ENCODE measurements around the gene DNAH1.

Gene DNAH1

DNA sequence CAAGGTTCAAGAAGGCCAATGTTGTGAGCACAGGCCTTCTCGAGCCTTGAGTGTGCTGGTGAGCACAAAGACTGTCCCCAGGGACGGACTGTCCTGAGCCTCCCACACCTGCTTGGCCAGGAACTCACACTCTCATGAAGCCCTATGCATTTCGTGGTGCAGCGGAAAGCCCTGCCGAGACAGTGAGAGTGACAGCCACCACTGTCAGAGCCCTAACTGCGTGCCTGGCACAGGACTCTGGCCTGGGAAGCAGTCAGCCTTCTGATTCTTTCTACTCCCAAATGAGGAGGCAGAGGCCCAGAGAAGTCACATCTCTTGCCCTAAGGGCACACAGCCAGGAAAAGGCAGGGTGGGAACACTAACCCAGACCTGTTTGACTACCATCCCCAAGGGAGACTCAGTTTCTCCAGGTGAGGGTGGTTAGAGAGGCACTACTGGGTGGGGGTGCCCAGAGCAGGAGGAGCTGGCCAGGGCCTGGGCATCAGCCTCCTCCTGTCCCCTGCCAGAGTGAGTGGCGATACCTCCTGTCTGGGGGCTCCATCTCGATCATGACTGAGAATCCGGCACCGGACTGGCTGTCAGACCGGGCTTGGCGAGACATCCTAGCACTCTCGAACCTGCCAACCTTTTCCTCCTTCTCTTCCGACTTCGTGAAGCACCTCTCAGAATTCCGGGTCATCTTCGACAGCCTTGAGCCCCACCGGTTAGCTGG is 78.0 kb downstream of the DNAH1 start:
- DNase-seq, result no peak

GRCh38 chr3:52394751-52395502 is 78.8 kb downstream of the DNAH1 start:
- no peak for DNase-seq

DNA sequence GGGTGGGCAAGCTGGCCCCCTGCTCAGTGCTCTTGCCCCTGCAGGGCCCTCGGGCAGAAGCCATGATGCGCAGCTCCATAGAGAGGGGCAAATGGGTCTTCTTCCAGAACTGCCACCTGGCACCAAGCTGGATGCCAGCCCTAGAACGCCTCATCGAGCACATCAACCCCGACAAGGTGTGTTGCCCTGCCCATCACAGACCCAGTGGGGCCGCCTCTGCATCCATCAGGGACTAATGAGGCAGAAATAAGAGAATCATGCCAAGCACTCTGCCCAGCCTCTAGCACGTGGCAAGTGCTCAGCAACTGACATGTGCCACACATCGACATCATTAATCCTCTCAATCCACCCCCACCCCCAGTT is 79.4 kb downstream of the DNAH1 start:
- DNase-seq, result no peak

- DNase-seq, result no peak
Measured at GRCh38 chr3:52396011-52396906, 80.1 kb downstream of the DNAH1 start.

DNA sequence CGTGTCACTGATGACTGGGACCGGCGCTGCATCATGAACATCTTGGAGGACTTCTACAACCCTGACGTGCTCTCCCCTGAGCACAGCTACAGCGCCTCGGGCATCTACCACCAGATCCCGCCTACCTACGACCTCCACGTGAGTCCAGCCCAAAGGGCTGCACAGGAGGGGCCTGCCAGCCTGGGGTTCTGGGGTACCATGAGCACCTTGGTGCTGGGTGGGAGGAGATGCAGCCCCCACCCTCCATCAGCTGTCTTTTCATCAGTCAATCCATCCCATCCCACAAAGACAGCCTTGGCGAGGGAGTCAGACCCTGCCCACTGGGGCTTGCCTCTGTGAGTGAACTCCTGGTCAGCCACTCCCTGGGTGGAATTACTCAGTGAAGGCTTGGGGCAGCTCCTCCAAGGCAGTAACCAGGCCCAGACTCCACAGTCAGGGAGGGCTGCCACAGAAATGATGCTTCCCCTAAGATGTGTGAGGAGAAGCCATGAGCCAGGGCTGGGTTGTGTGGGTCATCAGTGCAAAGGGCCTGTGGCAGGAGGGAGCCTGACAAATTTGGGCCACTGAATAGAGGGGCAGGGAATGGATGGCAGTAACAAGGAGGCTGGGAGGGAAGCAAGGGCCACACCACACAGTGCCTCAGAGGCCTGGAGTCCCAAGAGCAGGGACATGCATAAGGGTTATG is 80.9 kb downstream of the DNAH1 start:
- no peak for DNase-seq

- DNase-seq, result no peak
Measured at GRCh38 chr3:52397676-52398399, 81.7 kb downstream of the DNAH1 start.

DNA sequence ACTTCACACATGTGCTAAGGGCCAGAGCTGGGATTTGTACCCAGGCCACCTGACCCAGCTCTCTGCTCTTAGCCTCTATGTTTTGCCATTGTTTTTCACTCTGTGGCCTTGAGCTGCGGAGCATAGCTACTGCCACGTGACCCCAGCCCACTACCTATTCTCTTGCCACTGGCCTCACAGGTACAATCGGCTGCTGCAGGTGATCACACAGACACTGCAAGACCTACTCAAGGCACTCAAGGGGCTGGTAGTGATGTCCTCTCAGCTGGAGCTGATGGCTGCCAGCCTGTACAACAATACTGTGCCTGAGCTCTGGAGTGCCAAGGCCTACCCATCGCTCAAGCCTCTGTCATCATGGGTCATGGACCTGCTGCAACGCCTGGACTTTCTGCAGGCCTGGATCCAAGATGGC is 82.6 kb downstream of the DNAH1 start:
- DNase-seq, result no peak

DNA sequence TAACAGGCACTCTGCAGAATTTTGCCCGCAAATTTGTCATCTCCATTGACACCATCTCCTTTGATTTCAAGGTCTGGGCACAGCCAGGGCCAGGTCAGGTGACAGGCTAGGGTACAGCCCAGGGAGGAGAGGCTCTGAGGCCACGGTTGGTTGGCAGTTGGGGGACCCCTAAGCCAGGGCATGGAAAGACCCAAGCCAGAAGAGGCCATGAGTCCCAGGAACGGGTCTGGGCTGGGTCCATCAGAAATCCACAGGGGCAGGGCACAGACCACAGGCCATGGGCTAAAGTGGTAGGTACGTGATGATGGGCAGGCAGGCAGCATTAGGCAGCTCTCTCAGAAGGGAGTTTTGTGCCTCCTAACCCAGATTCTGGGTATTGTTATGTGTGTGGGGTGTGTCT is 83.0 kb downstream of the DNAH1 start:
- DNase-seq, result no peak

- DNase-seq, result no peak
Measured at GRCh38 chr3:52399593-52399992, 83.5 kb downstream of the DNAH1 start.

DNA sequence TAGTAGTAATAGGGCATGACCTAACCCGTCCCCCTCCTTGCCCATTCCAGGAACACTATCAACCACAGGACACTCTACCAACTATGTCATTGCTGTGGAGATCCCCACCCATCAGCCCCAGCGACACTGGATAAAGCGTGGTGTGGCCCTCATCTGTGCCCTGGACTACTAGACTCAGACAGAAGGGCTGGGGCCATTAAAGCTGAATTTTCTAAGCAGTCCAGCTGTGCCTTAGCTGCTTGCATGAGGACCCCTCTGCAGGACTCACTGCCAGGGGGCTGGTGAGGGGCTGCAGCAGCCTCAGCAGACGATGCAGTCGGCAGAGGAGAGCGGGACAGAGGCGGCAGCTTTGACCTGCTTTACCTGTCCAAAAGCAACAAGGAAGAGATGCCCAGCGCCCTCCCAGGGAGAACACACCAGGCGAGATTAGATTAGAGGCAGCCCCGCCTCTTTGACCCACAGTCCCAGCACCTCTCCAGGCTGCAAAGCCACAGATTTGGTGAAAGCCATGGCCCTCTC is 84.2 kb downstream of the DNAH1 start:
- no peak for DNase-seq

DNA sequence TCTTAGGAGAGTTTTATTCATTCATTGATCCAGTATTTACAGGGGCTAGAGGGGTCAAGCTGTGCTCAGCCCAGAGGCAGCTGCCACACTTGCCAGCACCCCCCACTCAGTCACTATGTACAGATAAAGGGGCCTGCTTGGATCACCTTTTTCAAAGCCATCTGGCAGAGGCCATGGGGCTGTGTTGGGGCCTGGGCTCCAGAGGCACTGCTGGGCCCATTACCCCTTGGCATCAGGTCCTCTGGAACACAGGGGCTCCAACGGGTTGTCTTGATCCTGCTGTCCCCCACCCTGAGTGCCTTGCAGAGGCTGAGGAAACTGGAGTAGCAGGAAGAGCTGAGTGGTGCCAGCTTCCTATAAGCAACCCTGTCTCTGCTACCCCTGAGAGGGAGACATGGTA is 84.9 kb downstream of the DNAH1 start:
- DNase-seq, result no peak

DNA sequence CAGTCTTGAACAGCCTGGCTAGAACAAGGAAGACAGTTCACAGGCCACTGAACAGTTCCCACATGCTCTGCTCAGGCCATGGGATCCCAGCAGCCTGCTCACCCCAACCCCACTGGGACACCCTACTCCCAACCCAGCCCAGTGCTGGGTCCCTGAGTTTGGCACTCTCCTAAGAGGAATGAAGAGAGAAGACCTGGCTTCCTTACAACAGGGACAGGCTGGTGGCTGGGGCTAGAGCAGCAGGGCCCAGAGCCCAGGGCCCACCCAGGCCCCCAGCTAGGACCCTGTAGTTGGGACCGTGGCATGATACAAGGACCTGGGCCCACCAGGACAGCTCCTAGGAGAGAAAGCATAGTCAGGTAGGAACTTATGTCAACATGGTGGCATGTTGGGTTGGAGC is 85.4 kb downstream of the DNAH1 start:
- DNase-seq, result no peak

DNA sequence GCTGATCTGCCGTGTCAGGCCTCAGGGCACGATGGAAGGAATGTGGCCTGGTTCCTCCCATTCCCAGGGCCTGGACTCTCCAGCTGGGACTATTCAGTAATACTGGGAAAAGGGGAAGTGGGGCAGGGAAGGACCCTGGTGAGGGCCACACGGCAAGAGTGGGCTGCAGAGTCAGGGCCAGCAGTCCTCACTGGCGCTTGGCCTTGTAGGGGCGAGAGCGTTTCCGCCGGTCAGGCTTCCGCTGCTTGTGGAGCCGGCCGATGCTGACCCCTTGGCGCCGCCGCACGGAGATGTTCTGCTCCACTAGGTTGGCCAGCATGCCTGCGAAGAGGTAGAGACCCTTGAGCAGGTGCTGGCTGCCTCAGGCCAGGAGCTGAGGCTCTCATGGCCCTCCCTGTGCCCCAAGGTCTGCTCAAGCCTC is 86.0 kb downstream of the DNAH1 start:
- no peak for DNase-seq

DNA sequence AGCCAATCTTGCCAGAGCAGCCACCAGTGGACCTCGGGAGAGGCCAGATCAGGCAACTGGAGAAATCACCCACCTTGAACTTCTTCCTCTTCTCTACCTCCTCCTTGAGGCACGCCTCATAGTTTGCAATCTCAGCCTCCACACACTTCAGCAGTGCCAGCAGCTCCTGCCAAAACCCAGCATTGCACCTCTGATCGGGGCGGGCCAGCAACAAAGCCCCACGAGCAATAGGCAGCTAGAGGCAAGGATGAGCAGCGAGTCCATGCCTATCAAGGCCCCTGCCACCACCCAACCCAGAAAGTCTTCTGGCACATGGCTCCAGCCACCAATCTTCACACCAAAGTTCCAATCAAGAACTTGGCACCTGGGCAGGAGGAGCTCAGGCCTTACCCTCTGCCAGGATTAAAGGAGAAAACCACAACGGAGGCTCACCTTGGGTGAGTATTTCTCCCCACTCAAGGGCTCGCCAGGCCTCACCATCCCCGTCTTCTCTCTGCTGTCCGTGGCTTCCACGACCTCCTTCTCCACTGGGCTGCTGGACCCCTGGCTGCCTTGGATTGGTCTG is 86.7 kb downstream of the DNAH1 start:
- DNase-seq, result no peak

DNA sequence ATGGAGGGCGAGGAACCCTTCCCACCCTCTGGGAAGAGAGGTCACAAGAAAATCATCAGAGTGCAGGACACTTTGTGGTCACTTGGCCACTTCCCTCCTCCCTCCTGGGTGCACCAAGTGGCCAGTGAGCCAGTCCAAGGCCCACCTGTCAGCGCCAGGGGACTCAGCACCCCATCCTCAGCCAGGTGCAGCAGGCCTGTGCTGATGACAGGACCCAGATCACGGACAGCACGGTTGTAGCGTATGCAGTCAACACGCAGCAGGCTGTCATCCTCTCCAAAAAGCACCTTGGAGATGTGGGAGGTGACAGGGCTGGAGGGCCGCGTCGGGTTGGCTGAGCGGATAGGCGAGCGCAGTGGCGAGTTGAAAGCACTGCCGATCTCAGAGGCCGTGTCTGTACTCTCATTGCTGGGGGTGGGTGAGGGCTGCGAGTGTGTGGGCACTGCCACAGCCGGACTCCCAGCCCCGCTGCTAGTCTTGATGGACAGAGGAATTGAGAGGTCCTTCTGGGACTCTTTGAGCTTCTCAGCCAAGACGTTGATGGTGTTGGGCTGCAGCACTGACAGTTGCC is 87.2 kb downstream of the DNAH1 start:
- no peak for DNase-seq

DNA sequence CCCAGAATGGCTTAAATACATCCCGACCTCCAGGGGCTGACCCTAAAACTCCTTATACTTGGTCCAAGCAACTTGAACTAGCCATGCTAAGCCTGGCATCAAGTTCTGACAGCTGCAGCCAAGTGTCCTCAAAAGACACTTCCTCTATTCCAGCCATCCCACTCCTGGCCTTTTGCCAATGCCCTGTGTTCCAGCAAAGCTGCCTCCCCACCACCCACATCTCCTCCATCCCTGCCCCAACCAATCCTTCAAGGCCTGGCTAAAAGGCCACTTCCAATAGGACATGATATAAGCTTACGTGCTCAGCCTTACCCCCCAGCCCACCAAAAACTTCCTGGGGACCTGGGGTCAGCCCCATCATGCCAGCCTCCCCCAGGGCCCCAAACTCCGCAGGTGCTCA is 87.8 kb downstream of the DNAH1 start:
- no peak for DNase-seq

DNA sequence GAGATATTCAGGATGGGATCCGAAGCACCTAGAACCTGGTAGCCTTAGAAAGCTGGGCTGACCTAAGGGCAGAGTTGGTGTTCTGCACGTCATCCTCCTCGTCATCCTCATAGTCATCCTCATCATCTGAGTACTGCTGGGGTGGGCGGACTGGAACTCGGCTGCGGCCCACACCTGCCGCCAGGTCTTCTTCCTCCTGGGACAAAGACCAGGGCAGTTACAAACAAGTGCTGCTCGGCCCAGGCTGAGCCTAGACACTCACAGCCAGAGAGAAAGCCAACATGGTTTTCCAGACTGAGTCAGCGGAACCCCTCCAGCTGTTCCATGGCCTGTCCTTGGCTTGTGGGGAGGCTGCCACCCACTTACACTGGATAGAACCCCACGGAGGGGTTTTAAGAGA is 88.3 kb downstream of the DNAH1 start:
- DNase-seq, result no peak

DNA sequence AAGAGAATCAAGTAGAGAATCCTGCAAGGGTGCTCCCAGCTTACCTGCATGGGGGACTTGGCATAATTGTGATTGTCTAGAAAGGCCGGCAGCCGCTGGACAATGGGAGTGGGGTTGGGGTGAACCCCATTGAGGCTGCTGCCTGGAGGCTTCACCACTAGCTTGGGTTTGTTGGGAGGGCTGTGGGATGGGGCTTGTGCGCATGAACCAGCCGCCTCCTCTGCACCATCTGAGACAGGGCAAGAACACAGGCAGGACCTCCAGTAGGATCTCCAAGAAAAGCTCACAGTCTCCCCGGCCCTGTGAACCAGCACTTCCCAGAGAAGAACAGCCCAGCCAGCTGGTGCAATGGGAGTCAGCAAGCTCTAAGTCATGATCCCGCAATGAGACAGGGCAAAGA is 88.9 kb downstream of the DNAH1 start:
- DNase-seq, result no peak

DNA sequence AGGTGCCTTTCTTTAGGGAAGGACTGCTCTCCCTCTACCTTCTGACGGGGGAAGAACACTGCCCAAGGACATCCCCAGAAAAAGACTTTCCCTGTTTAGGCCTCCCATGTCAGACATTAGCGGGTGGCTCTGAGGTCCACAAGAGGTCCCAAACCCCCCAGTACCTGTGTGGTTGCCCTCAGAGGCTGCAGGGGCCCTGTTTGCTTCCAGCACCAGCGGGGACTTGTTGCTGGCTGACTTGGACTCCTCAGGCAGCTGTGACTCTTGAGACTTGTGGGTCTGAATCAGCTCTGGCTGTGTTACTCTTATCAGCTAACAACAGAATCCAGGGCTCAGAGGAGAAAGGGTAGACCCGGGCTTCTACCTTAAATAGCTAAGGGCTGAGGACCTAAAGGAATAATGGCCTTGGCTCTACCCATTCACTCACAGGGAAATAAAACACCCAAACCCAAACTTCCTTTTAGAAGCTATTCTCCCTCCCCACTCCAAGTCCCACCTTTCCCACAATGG is 89.5 kb downstream of the DNAH1 start:
- DNase-seq, result no peak

GRCh38 chr3:52406231-52406661 is 90.1 kb downstream of the DNAH1 start:
- no peak for DNase-seq

Data from NCI-H1092 (cell line).